Spleen (tissue), 11 donors: ENCODE measurements around the gene GNAZ. TPM values are rescaled to one million over a fixed set of nuclear protein-coding genes. Genes with fewer than 3 reads are reported as not detected.
A peak's percentile ranks its signal among the peaks of the same experiment; 100 is the strongest.
"Not testable (repeated sequence)": the region's sequence is repeated elsewhere in the genome, so short reads cannot be mapped to it uniquely, and the experiment has no call there.

Experiments used
- DNase-seq: peaks from one replicate; pipeline ENCODE4 v3.0.0-alpha.2; 2020
- H3K27ac ChIP-seq, 8 donors: fragments of 200-600 bp; sonication (generic) in 7 of 8; 1 replicate in 4 of 8; 2 replicates in 4 of 8; pipeline versions ENCODE4 v1.5.0 to v1.8.0; 2016 to 2021; ENCODE audit warnings: inconsistent platforms in 4 of 8, mild to moderate bottlenecking in 4 of 8, moderate library complexity in 1 of 8
- H3K27me3 ChIP-seq, 7 donors: fragments of 200-600 bp; sonication (generic) in 6 of 7; replicated peaks in 1 of 7; 1 replicate in 4 of 7; 2 replicates in 3 of 7; pipeline versions ENCODE4 v1.5.0 to v1.8.0; 2016 to 2021; ENCODE audit warnings: inconsistent platforms in 3 of 7, mild to moderate bottlenecking in 1 of 7
- H3K36me3 ChIP-seq, 6 donors: fragments of 200-600 bp; sonication (generic) in 5 of 6; 1 replicate in 4 of 6; 2 replicates in 2 of 6; pipeline versions ENCODE4 v1.5.0 to v1.8.0; 2016 to 2021; ENCODE audit warnings: inconsistent platforms in 2 of 6
- H3K4me1 ChIP-seq, 6 donors: fragments of 200-600 bp; sonication (generic) in 5 of 6; 1 replicate in 3 of 6; 2 replicates in 3 of 6; pipeline versions ENCODE4 v1.5.0 to v1.8.0; 2016 to 2021; ENCODE audit warnings: inconsistent platforms in 3 of 6
- H3K4me3 ChIP-seq, 8 donors: fragments of 200-600 bp; sonication (generic) in 7 of 8; 1 replicate in 4 of 8; 2 replicates in 4 of 8; pipeline versions ENCODE4 v1.5.0 to v1.8.0; 2016 to 2021; ENCODE audit warnings: inconsistent platforms in 4 of 8, mild to moderate bottlenecking in 4 of 8, moderate library complexity in 2 of 8
- H3K9me3 ChIP-seq, 8 donors: fragments of 200-600 bp; sonication (generic) in 7 of 8; 1 replicate in 4 of 8; 2 replicates in 4 of 8; pipeline versions ENCODE4 v1.5.0 to v1.8.0; 2016 to 2021; ENCODE audit warnings: inconsistent platforms in 4 of 8
- CTCF ChIP-seq, 11 experiments: fragments of 200-600 bp in 7 of 11; fragments of 450-650 bp in 4 of 11; sonication (generic) in 4 of 11; IDR thresholded peaks in 8 of 11; conservative IDR thresholded peaks in 3 of 11; 1 replicate in 7 of 11; 2 replicates in 4 of 11; pipeline versions ENCODE4 v1.4.0 to v1.8.0; 2016 to 2021; ENCODE audit warnings: antibody characterized with exemption in 11 of 11, inconsistent platforms in 4 of 11, mild to moderate bottlenecking in 1 of 11
- POLR2A ChIP-seq, 3 donors: fragments of 450-650 bp; IDR thresholded peaks; one replicate each; pipeline ENCODE4 v1.5.1; 2017; ENCODE audit warnings: antibody characterized with exemption in 3 of 3, mild to moderate bottlenecking in 1 of 3
- POLR2AphosphoS5 ChIP-seq, 3 donors: sonication (generic); formaldehyde crosslinking; IDR thresholded peaks; one replicate each; pipeline ENCODE4 v1.5.1; 2017; ENCODE audit warnings: antibody characterized with exemption in 3 of 3
- WGBS, 5 donors: extraction: QIAGEN DNeasy Blood & Tissue Kit in 3 of 5; methylation state at CpG; one replicate each; pipeline versions ENCODE4 v1.1.5 to v1.1.7; 2013 to 2018; 5-methylcytosine and 5-hydroxymethylcytosine counted together
- intact Hi-C: fragments of 100-400 bp; cut with DNase I; formaldehyde crosslinking; loops from one replicate; pipeline ENCODE4 v1.15.0; 2023; ENCODE audit warnings: low total_unique reads
- polyA plus RNA-seq, 3 donors: library from polyadenylated mRNA; stranded (reverse); fragments of 200-250 nt; gene quantifications; one replicate each; pipeline ENCODE4 v1.2.1, GENCODE V29; 2013
- total RNA-seq, 7 donors: library from RNA; depleted of rRNA in 3 of 7; stranded (reverse); fragments of >200 nt in 3 of 7; fragmentation: NEBNext Ultra II Directional in 4 of 7; extraction: Animal tissue kit (Norgen Biotek cat#: 25700) in 4 of 7; gene quantifications; one replicate each; pipeline versions ENCODE4 v1.1.0 to v1.2.1, GENCODE V29; 2016 to 2021
- donor health status: healthy with polysubstance abuse.
- donor health status: DM: no; HTN: no; CAD: no; lungs with moderate emphysema.
- donor health status: DM: no; HTN: no; CAD: no.
- donor health status: Bipolar disorder and iron deficiency.
- donor health status: healthy.
- donor health status: DM: no; HTN: no; CAD: no.
- donor health status: DM: yes; HTN: yes; CAD: no.

The GNAZ gene
- total and polyA plus RNA-seq, 10 donors: 2.3 to 11.8 (median 6.8) TPM

GRCh38 chr22:23130697-23131096 is 60.4 kb downstream of the GNAZ start:
- H3K27ac ChIP-seq: no peak overlapping the region
- DNase-seq: no peak
- TF ChIP-seq POLR2A (IDR thresholded peaks at IDR 0.05): no peak
- TF ChIP-seq CTCF (IDR thresholded peaks at IDR 0.05 in 8 of 11, conservative IDR thresholded peaks at IDR 0.05 in 3 of 11): no peak
- no peak for TF ChIP-seq POLR2AphosphoS5 (IDR thresholded peaks at IDR 0.05)
- WGBS, 5 donors: 71 to 85% (median 81%) methylated on average over 3 of the region's 3 CpGs
- peaks cover 0 to 14% (median 5%) of the 10 kb centered on the region in 6 donors for H3K4me1 ChIP-seq
- no peaks in the 10 kb centered on the region for H3K27me3 ChIP-seq
- no peaks in the 10 kb centered on the region for H3K9me3 ChIP-seq
- intact Hi-C loops: no loop called here
- H3K36me3 ChIP-seq: no peaks in the 10 kb centered on the region
- no peak overlapping the region for H3K4me3 ChIP-seq

DNA sequence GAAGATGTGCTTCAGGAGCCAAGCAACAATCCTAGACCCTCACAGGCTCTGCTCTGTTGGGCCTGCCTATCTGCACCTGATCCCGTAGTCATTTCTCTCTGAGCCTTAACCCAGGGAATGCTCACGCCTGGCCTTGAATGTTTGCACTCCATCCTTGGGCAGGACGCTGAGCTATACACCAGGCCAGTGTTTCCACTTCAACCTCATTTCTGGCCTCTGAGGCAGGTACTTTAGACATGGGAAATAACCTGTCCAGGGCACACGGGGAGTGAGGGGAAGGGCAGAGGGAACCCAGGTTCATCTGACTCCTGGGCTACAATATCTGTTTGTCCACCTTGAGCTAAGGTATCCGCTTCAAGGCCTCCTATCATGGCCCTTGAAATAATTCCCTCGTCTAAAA is 61.6 kb downstream of the GNAZ start:
- no peaks in the 10 kb centered on the region for H3K27me3 ChIP-seq
- DNase-seq: no peak
- H3K4me1 ChIP-seq: peaks cover 0 to 26% (median 16%) of the 10 kb centered on the region in 6 donors
- no peaks in the 10 kb centered on the region for H3K36me3 ChIP-seq
- H3K4me3 ChIP-seq: no peak overlapping the region
- no peak overlapping the region for H3K27ac ChIP-seq
- no peaks in the 10 kb centered on the region for H3K9me3 ChIP-seq
- TF ChIP-seq POLR2A (IDR thresholded peaks at IDR 0.05): no peak
- no peak for TF ChIP-seq CTCF (IDR thresholded peaks at IDR 0.05 in 8 of 11, conservative IDR thresholded peaks at IDR 0.05 in 3 of 11)
- TF ChIP-seq POLR2AphosphoS5 (IDR thresholded peaks at IDR 0.05): no peak
- WGBS, 5 donors: 81 to 90% (median 82%) methylated on average over 6 of the region's 6 CpGs
- intact Hi-C loops: no loop called here

DNA sequence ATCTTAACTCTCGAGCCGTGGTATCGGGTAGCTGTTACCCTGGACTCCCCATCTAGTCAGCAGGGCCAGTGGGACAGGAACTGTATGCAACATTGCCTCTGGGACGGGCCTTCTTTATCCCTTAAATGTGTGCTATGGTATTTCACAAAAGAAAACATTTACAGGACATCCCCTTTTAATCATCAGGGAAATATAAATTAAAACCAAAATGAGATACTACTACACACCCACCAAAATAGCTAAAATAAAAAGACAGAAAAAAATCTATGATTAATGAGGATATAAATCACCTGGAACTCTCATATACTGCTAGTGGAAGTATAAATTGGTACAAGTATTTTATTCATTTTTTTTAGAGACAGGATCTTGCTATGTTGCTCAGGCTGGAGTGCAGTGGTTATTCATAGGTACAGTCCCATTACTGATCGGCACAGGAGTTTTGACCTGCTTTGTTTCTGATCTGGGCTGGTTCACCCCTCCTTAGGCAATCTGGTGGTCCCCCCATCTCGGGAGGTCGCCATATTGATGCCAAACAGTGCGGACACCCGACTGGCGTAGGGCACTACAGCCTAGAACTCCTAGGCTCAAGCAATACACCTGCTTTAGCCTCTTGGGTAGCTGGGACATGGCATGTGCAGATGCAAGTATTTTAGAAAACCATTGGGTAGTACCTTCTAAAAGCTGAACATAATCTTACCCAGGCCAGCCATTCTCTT is 62.2 kb downstream of the GNAZ start:
- no peaks in the 10 kb centered on the region for H3K36me3 ChIP-seq
- 90 to 93% (median 92%) methylated on average over 10 of the region's 10 CpGs for WGBS, 5 donors
- no peak for DNase-seq
- TF ChIP-seq POLR2AphosphoS5 (IDR thresholded peaks at IDR 0.05) (no peak), CTCF (IDR thresholded peaks at IDR 0.05 in 8 of 11, conservative IDR thresholded peaks at IDR 0.05 in 3 of 11) (no peak), POLR2A (IDR thresholded peaks at IDR 0.05) (no peak)
- no peaks in the 10 kb centered on the region for H3K27me3 ChIP-seq
- H3K9me3 ChIP-seq: no peaks in the 10 kb centered on the region
- no peak overlapping the region for H3K27ac ChIP-seq
- H3K4me1 ChIP-seq: peaks cover 1 to 32% (median 22%) of the 10 kb centered on the region in 6 donors
- H3K4me3 ChIP-seq: no peak overlapping the region
- intact Hi-C loops: no loop called here

DNA sequence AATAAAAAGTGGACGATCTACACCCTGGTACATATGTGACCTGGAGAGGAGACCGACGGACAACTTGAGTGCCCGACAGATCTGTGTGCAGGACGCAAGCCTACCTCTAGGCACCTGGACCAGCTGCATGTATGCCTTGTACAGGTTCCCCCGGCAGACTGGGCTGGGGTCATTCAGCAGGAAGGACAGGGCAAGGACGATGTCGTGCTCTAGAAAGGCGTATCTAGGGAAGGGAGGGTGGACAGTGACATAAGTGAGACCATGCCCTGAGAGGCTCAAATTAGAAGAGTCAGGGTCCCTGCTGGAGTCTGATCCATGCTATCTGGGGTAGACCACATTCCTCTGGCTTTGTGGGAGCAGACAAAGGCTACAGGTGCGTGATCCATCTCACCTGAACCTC is 63.6 kb downstream of the GNAZ start:
- H3K4me1 ChIP-seq: peaks cover 9 to 37% (median 31%) of the 10 kb centered on the region in 6 donors
- H3K9me3 ChIP-seq: no peaks in the 10 kb centered on the region
- TF ChIP-seq POLR2AphosphoS5 (IDR thresholded peaks at IDR 0.05): no peak
- H3K4me3 ChIP-seq: no peak overlapping the region
- no peak for DNase-seq
- H3K36me3 ChIP-seq: no peaks in the 10 kb centered on the region
- no peaks in the 10 kb centered on the region for H3K27me3 ChIP-seq
- WGBS, 5 donors: 85 to 92% (median 90%) methylated on average over 10 of the region's 10 CpGs
- intact Hi-C loops: no loop called here
- H3K27ac ChIP-seq: no peak overlapping the region

DNA sequence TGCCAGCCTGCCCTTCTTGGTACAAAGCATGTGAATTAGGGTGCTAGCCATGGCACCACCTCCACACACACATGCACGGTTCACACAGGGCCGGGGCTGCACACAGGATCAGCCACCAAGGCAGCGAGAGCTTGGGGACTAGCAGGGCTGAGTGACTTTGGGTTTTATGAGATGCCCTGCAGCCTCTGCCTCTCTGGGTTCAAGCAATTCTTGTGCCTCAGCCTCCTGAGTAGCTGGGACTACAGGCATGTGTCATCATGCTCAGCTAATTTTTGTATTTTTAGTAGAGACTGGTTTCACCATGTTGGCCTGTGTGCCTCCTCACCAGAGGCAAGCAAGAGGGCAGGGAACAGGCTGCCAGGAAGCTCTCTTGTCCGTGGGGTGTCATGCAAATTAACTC is 66.7 kb downstream of the GNAZ start:
- H3K9me3 ChIP-seq, H3K4me3 ChIP-seq, H3K36me3 ChIP-seq, H3K27me3 ChIP-seq, DNase-seq, intact Hi-C loops: not testable (repeated sequence)
- WGBS, 5 donors: 14 to 69% (median 60%) methylated on average over 1 to 4 of the region's 4 CpGs
- Histone ChIP-seq H3K27ac (peak overlapping the region in 7 of 8 donors; percentile 9 to 89 (median 83)), H3K4me1 (peaks cover 15 to 68% (median 56%) of the 10 kb centered on the region in 6 donors)
